Left cardiac atrium (tissue), 4 donors: Measurements from ENCODE around the gene AKAP13. TPM values are rescaled to one million over a fixed set of nuclear protein-coding genes. Genes with fewer than 3 reads are reported as not detected.

Experiments used
- ATAC-seq, 2 donors: fragments of 200-7000 bp; cut with Tn5 transposase; one replicate each; pipeline ENCODE4 v1.9.1; 2020; ENCODE audit warnings: mild to moderate bottlenecking in 2 of 2, moderate library complexity in 2 of 2
- DNase-seq: peaks from one replicate; pipeline ENCODE4 v3.0.0-alpha.2; 2020
- intact Hi-C, 2 donors: fragments of 100-400 bp; cut with DNase I; formaldehyde crosslinking; loops; one replicate each; pipeline versions ENCODE4 v1.14.1 to v1.15.1; 2022 to 2023
- total RNA-seq, 2 donors: library from RNA; stranded (reverse); fragmentation: NEBNext Ultra II Directional; extraction: Animal tissue kit (Norgen Biotek cat#: 25700); gene quantifications; one replicate each; pipeline ENCODE4 v1.2.1, GENCODE V29; 2021
- donor health status: DM: no; HTN: yes; CAD: no.
- donor health status: DM: no; HTN: yes; CAD: no; lungs with severe emphysema.
- donor health status: DM: yes; HTN: yes; CAD: no.
- donor health status: Dilated cardiomyopathy.

The AKAP13 gene
- total RNA-seq, 2 donors from 2014 or later = 217 to 302 TPM

GRCh38 chr15:85743392-85744055, 363.1 kb downstream of the AKAP13 start:
- no peak for DNase-seq
- ATAC-seq = no peak
- intact Hi-C loops = no loop called here

- DNase-seq (no peak), ATAC-seq (no peak)
- intact Hi-C loops = no loop called here
Observed at GRCh38 chr15:85744579-85744978, 364.2 kb downstream of the AKAP13 start.

- ATAC-seq (no peak), DNase-seq (no peak)
- intact Hi-C loops = no loop called here
Observed at GRCh38 chr15:85745023-85745422, 364.6 kb downstream of the AKAP13 start.

- intact Hi-C loops = no loop called here
Observed at GRCh38 chr15:85745525-85746150, 365.2 kb downstream of the AKAP13 start.

GRCh38 chr15:85746641-85747040, 366.2 kb downstream of the AKAP13 start:
- no peak for ATAC-seq
- DNase-seq = no peak
- intact Hi-C loops = no loop called here

More at GRCh38 chr15:85745525-85746150, 365.2 kb downstream of the AKAP13 start:
- DNase-seq = no peak
- no peak for ATAC-seq

- ATAC-seq (no peak), DNase-seq (no peak)
- intact Hi-C loops = no loop called here
Observed at GRCh38 chr15:85748176-85748575, 367.8 kb downstream of the AKAP13 start.

- DNase-seq (no peak), ATAC-seq (no peak)
- intact Hi-C loops = no loop called here
Observed at GRCh38 chr15:85748729-85749128, 368.3 kb downstream of the AKAP13 start.

- ATAC-seq (peak; percentile 42 to 51), DNase-seq (peak; percentile 68)
- intact Hi-C loops = no loop called here
Observed at GRCh38 chr15:85749261-85750151, 369.1 kb downstream of the AKAP13 start.

GRCh38 chr15:85750319-85751290, 370.2 kb downstream of the AKAP13 start:
- intact Hi-C loops = no loop called here
- peak; percentile 80 to 82 for ATAC-seq
- DNase-seq = peak; percentile 82

GRCh38 chr15:85751291-85752123, 371.1 kb downstream of the AKAP13 start:
- DNase-seq (no peak), ATAC-seq (peak in 1 of 2 donors; percentile 6)
- intact Hi-C loops = no loop called here

- intact Hi-C loops = no loop called here
- no peak for DNase-seq
- ATAC-seq = no peak
Observed at GRCh38 chr15:85752124-85752475, 371.7 kb downstream of the AKAP13 start.

GRCh38 chr15:85752491-85752961, 372.1 kb downstream of the AKAP13 start:
- DNase-seq = no peak

GRCh38 chr15:85753261-85753660, 372.9 kb downstream of the AKAP13 start:
- no peak for ATAC-seq
- intact Hi-C loops = no loop called here

More at GRCh38 chr15:85752491-85752961, 372.1 kb downstream of the AKAP13 start:
- ATAC-seq = peak in 1 of 2 donors; percentile 4
- intact Hi-C loops = no loop called here

GRCh38 chr15:85753791-85754452, 373.5 kb downstream of the AKAP13 start:
- intact Hi-C loops = no loop called here
- ATAC-seq (no peak), DNase-seq (no peak)

More at GRCh38 chr15:85753261-85753660, 372.9 kb downstream of the AKAP13 start:
- no peak for DNase-seq

- DNase-seq = peak; percentile 65
- peak in 1 of 2 donors; percentile 23 for ATAC-seq
- intact Hi-C loops = no loop called here
Observed at GRCh38 chr15:85754989-85755388, 374.6 kb downstream of the AKAP13 start.

- ATAC-seq (no peak), DNase-seq (no peak)
- intact Hi-C loops = no loop called here
Observed at GRCh38 chr15:85755471-85755870, 375.1 kb downstream of the AKAP13 start.

- intact Hi-C loops = no loop called here
- ATAC-seq = no peak
- no peak for DNase-seq
Observed at GRCh38 chr15:85755942-85756341, 375.5 kb downstream of the AKAP13 start.
